Measurements from ENCODE around the gene LONP2.
"Not testable (repeated sequence)": the region's sequence is repeated elsewhere in the genome, so short reads cannot be mapped to it uniquely, and the experiment has no call there.

Gene LONP2

GRCh38 chr16:48384520-48385252 is 140.6 kb downstream of the LONP2 start:
- peak in 2 of 4 experiments; percentile 3 to 17 for DNase-seq (ENCODE audit: low read depth in 4 of 4, low spot score in 1 of 4)

DNA sequence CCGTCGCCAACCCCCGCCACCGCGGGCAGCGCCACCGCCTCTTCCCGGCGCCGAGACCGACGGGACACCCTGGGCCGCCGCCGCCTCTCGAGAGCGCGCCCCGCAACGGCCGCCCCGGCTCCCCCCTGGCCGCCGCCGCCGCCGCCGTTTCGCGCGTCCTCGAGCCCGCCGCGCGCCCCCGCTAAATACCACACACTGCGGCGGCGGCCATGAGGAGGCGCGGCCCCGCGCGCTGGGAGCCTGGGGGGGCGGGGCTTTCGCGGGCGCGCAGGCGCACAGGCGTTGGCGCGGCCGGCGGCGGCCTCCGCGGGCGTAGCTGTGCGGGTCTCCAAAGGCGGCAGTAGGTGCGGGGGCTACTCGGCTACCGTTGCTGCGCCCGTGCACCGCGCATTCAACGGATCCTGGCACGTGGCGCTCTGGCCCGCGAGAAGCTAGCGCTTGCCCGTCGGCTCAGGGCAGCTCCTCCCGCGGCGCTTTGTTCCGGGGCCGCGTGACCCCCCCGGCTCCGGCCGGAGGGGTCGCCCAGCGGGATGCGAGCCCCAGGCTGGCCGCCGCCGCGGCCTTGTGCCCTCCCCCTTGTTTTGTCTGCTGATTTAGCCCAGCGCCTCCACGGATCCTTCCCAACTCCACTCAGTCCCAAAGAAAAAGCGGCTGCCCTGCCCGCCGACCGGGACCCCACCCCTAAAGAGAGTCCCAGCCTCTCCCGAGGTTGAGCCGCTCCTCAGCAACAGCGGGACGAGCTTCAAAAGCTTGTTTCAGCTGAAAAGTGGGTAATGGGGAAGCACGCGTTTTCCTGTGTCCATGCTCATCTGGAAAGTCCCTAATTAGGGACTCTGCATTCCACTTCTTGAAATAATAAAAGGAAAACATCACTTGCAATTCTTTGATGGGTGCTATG is 141.4 kb downstream of the LONP2 start, which contains the start of gene SIAH1:
Gene SIAH1, minus strand, starts transcription at position 161 of the 898 bp plus-strand sequence. CDS start 22,985 bp downstream, outside the sequence.
- DNase-seq (ENCODE audit: low read depth in 4 of 4, low spot score in 1 of 4) = peak; percentile 71 to 83 (median 80)

- DNase-seq (ENCODE audit: low read depth in 4 of 4, low spot score in 1 of 4) = no peak
Observed at GRCh38 chr16:48386559-48387312, 142.6 kb downstream of the LONP2 start.

GRCh38 chr16:48392407-48392806 is 148.3 kb downstream of the LONP2 start:
- DNase-seq (ENCODE audit: low read depth in 4 of 4, low spot score in 1 of 4) = no peak

DNA sequence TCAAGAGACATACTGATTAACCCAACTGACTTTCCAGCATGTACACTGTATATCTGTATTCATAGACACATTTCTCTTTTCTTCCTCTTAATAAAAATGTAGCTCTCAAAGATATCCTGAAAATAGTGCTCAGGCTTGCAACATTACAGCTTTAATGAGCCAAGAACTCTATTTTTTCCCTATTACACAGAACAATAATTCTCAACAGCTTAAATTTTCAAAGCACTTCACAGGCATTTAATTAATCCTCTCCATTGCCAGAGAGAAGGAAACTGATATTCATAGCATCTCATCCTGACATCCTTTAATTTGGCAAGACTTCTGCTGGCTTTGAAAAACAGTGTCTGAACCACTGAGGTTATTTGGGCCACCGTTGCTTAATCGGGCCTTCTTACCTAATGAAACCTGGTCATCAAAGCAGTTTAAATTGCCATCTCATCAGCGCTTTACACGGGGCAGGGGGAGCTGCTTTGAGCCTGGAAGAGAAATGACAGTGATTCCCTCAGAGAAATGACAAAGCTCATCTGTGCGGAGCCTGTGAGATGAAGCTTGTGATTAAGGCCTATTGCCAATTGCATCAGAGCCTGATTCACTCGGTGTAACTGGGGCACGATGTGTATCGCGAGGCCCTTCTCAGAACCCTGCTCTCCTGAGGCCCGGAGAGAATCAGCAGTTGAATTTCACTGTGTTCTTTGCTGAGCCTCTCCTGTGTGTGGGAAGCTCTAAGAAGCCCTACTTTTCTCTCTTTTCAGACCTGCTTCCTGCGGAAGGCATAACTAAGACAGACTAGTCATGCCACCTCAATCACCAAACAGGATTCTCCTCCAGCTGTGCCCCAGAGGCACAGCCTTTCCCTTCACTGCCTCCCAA is 149.6 kb downstream of the LONP2 start:
- no peak for DNase-seq (ENCODE audit: low read depth in 4 of 4, low spot score in 1 of 4)

GRCh38 chr16:48394355-48394703 is 150.2 kb downstream of the LONP2 start:
- no peak for DNase-seq (ENCODE audit: low read depth in 4 of 4, low spot score in 1 of 4)

- DNase-seq (ENCODE audit: low read depth in 4 of 4, low spot score in 1 of 4) = no peak
Observed at GRCh38 chr16:48395375-48395774, 151.3 kb downstream of the LONP2 start.

DNA sequence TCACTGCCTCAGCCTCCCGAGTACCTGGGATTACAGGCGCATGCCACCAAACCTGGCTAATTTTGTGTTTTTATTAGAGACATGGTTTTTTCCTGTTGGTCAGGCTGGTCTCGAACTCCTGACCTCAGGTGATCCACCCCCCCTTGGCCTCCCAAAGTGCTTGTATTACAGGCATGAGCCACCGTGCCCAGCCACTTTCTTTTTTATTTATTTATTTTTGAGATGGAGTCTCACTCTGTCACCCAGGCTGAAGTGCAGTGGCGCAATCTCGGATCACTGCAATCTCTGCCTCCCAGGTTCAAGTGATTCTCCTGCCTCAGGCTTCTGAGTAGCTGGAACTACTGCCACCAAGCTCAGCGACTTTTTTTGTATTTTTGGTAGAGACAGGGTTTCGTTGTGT is 158.4 kb downstream of the LONP2 start:
- not testable (repeated sequence) for DNase-seq (ENCODE audit: low read depth in 4 of 4, low spot score in 1 of 4)

GRCh38 chr16:48405153-48405552 is 161.1 kb downstream of the LONP2 start:
- DNase-seq (ENCODE audit: low read depth in 4 of 4, low spot score in 1 of 4) = no peak

DNA sequence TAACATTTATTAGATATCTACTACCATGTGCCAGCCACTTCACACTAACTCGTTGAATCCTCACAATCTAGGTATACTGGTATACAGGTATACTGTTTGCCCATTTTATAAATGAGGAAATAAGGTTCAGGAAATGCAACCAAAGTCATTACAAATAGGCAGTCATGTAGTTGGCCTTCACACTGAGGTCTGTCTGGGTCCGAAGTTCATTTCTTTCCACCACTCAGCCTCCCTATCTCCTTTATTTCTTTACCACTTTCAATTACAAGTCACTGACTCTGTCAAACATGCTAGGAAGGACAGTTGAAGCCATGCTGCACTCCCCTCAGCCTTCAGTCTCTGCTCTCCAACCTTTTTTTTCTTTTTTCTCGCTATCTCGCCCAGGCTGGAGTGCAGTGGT is 161.8 kb downstream of the LONP2 start:
- DNase-seq (ENCODE audit: low read depth in 4 of 4, low spot score in 1 of 4) = no peak

Data from stimulated activated CD4-positive, alpha-beta T cell treated with anti-CD3 and anti-CD28 coated beads, Interleukin-1b, Interleukin-23, amount 100 ng/mL, for 24 hours (primary cell).